ENCODE data around the gene FRYL. TPM values are rescaled to one million over a fixed set of nuclear protein-coding genes. Genes with fewer than 3 reads are reported as not detected.
"Not testable (repeated sequence)": the region's sequence is repeated elsewhere in the genome, so short reads cannot be mapped to it uniquely, and the experiment has no call there.

FRYL gene
- total RNA-seq, 1 experiment from 2014 or later, result 103 TPM

GRCh38 chr4:48804584-48805301, 24.7 kb upstream of the FRYL start:
- Histone ChIP-seq H3K4me2 (ENCODE audit: low read depth, low read length, poor library complexity, severe bottlenecking) (no peak overlapping the region), H3K9ac (ENCODE audit: low read length) (no peak overlapping the region), H3K9me2 (replicated peaks; ENCODE audit: insufficient read depth, low read length) (no peaks in the 10 kb centered on the region), H3K4me1 (ENCODE audit: low read length) (no peaks in the 10 kb centered on the region; the same call in 1 of the 2 replicates), H3K9me3 (ENCODE audit: low read length) (no peaks in the 10 kb centered on the region), H3K79me2 (ENCODE audit: low read length) (no peaks in the 10 kb centered on the region), H3K4me3 (ENCODE audit: low read length) (no peak overlapping the region), H3K36me3 (ENCODE audit: insufficient read depth, low read length) (no peaks in the 10 kb centered on the region), H3K27me3 (ENCODE audit: low read length) (no peaks in the 10 kb centered on the region), H4K20me1 (ENCODE audit: insufficient read depth, low read depth, low read length) (no peaks in the 10 kb centered on the region), H3K27ac (ENCODE audit: low read length) (no peak overlapping the region), H2AFZ (ENCODE audit: low read length) (no peak overlapping the region)
- DNase-seq, result no peak

DNA sequence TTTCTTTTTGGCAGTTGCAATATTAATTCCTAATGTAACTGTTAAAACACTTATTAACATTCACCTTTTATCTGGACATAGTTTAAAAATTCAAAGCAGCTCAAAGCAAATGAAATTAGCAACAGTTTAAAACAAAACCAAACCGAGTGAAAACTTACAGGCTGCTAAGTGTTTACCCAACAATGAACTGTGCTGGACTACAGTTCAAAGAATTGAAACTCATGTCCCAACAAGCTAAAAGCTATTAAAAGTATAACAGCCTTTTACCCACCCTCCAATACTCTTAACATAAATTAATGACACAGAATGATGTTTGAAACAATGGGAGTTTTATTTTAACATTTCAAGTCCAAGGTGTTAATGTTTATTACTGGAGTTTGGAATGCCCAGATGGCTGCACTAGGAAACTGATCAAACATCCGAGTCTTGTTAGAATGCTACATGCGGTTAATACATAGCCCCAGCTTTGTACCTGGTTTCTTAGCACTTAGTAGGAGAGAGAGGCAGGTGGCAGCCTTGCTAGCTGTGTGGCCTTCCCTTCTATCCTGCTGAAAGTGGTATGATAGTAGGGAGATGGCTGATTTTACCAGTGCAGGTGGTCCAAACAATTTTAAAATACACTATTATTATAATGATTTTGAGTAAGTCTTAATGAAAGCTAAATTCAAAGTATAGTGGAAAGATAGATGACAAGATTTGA, 21.1 kb upstream of the FRYL start:
- Histone ChIP-seq H3K9me3 (ENCODE audit: low read length) (no peaks in the 10 kb centered on the region), H3K27ac (ENCODE audit: low read length) (no peak overlapping the region), H3K4me3 (ENCODE audit: low read length) (no peak overlapping the region), H3K36me3 (ENCODE audit: insufficient read depth, low read length) (no peaks in the 10 kb centered on the region), H4K20me1 (ENCODE audit: insufficient read depth, low read depth, low read length) (no peaks in the 10 kb centered on the region), H3K27me3 (ENCODE audit: low read length) (no peaks in the 10 kb centered on the region), H3K79me2 (ENCODE audit: low read length) (no peaks in the 10 kb centered on the region), H2AFZ (ENCODE audit: low read length) (no peak overlapping the region), H3K4me2 (ENCODE audit: low read depth, low read length, poor library complexity, severe bottlenecking) (no peak overlapping the region), H3K4me1 (ENCODE audit: low read length) (peaks cover 4% of the 10 kb centered on the region), H3K9me2 (replicated peaks; ENCODE audit: insufficient read depth, low read length) (no peaks in the 10 kb centered on the region), H3K9ac (ENCODE audit: low read length) (no peak overlapping the region)
- DNase-seq, result no peak

- not testable (repeated sequence) for H3K9me3 ChIP-seq (ENCODE audit: low read length); DNase-seq; H3K4me1 ChIP-seq (ENCODE audit: low read length)
Observed at GRCh38 chr4:48800155-48800554, 20.1 kb upstream of the FRYL start.

DNA sequence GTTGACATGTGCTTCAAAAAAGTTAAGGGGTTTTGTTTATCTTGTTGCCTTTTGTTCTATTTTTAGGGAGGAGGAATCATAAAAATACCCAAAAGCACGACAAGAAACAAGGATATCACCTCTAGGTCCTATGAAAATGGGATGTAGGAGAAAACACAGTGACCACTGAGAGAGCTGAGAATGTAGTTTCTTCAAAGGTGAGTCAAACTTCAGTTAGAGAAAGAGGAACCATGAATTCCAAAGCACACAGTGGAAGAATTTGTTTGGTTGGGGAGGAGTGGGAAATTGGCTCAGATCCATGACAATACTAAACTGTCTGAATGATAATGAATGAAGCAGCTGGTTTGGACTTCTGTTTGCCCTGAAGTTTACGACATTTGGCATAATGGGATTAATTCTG, 19.1 kb upstream of the FRYL start:
- no peaks in the 10 kb centered on the region for H4K20me1 ChIP-seq (ENCODE audit: insufficient read depth, low read depth, low read length)
- H2AFZ ChIP-seq (ENCODE audit: low read length), result no peak overlapping the region
- no peaks in the 10 kb centered on the region for H3K36me3 ChIP-seq (ENCODE audit: insufficient read depth, low read length)
- no peaks in the 10 kb centered on the region for H3K9me3 ChIP-seq (ENCODE audit: low read length)
- H3K27me3 ChIP-seq (ENCODE audit: low read length), result no peaks in the 10 kb centered on the region
- H3K9me2 ChIP-seq (replicated peaks; ENCODE audit: insufficient read depth, low read length), result no peaks in the 10 kb centered on the region
- no peaks in the 10 kb centered on the region for H3K79me2 ChIP-seq (ENCODE audit: low read length)
- H3K4me3 ChIP-seq (ENCODE audit: low read length), result no peak overlapping the region
- no peak overlapping the region for H3K27ac ChIP-seq (ENCODE audit: low read length)
- H3K4me2 ChIP-seq (ENCODE audit: low read depth, low read length, poor library complexity, severe bottlenecking), result no peak overlapping the region
- H3K9ac ChIP-seq (ENCODE audit: low read length), result no peak overlapping the region
- H3K4me1 ChIP-seq (ENCODE audit: low read length), result peaks cover 4% of the 10 kb centered on the region
- no peak for DNase-seq

More at GRCh38 chr4:48800155-48800554, 20.1 kb upstream of the FRYL start:
- not testable (repeated sequence) for H3K9ac ChIP-seq (ENCODE audit: low read length); H2AFZ ChIP-seq (ENCODE audit: low read length); H3K9me2 ChIP-seq (replicated peaks; ENCODE audit: insufficient read depth, low read length); H3K4me2 ChIP-seq (ENCODE audit: low read depth, low read length, poor library complexity, severe bottlenecking); H4K20me1 ChIP-seq (ENCODE audit: insufficient read depth, low read depth, low read length); H3K4me3 ChIP-seq (ENCODE audit: low read length); H3K27me3 ChIP-seq (ENCODE audit: low read length); H3K79me2 ChIP-seq (ENCODE audit: low read length); H3K36me3 ChIP-seq (ENCODE audit: insufficient read depth, low read length); H3K27ac ChIP-seq (ENCODE audit: low read length)

DNA sequence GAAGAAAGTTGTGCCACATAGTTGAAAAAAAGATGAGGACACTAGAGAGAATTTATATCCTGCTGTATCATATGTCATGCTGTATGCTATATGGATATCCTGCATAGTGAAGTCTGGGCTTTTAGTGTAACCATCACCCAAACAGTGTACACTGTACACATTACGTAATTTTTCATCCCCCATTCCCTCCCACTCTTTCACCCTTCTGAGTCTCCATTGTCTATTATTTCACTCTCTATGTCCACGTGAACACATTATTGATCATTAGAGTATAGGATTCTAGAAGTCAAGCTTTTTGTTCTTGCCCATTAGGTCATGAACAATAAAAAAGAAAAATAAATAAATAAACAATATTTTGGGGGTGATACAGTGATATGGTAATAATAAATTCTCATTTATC, 18.0 kb upstream of the FRYL start:
- Histone ChIP-seq H3K27me3 (ENCODE audit: low read length) (no peaks in the 10 kb centered on the region), H3K36me3 (ENCODE audit: insufficient read depth, low read length) (no peaks in the 10 kb centered on the region), H3K4me3 (ENCODE audit: low read length) (no peak overlapping the region), H3K9ac (ENCODE audit: low read length) (no peak overlapping the region), H3K9me2 (replicated peaks; ENCODE audit: insufficient read depth, low read length) (no peaks in the 10 kb centered on the region), H3K4me1 (ENCODE audit: low read length) (peaks cover 4% of the 10 kb centered on the region), H3K4me2 (ENCODE audit: low read depth, low read length, poor library complexity, severe bottlenecking) (no peak overlapping the region), H3K9me3 (ENCODE audit: low read length) (no peaks in the 10 kb centered on the region), H4K20me1 (ENCODE audit: insufficient read depth, low read depth, low read length) (no peaks in the 10 kb centered on the region), H3K79me2 (ENCODE audit: low read length) (no peaks in the 10 kb centered on the region), H2AFZ (ENCODE audit: low read length) (no peak overlapping the region), H3K27ac (ENCODE audit: low read length) (no peak overlapping the region)
- DNase-seq, result no peak

DNA sequence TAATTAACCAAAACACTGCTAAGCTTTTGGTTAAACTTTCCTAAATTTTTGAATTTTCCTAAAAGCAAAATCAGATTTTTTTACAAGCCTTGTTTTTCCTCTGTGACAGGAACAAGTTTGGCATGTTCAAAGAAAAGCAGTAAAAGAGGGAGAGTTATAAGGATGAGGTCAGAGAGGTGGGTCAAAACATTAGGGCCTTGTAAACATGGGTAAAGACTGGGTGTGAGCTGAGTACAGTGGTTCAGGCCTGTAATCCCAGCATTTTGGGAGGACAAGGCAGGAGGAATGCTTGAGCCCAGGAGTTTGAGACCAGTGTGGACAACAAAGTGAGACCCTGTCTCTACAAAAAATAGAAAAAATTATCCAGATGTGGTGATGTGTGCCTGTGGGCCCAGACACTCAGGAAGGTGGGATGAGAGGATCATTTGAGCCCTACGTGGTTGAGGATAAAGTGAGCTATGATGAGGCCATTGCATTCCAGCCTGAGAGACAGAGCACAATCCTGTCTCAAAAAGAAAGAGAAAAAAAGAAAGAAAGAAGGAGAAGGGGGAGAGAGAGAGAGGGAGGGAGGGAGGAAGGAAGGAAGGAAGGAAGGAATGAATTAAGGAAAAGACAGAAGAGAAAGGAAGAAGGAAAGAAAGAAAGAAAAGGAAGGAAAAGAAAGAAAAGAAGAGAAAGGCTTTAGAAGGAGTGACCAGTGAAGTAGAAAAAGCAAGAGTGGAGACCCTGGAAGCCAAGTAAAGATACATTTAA, 17.0 kb upstream of the FRYL start:
- no peak overlapping the region for H3K4me3 ChIP-seq (ENCODE audit: low read length)
- no peak overlapping the region for H3K27ac ChIP-seq (ENCODE audit: low read length)
- no peak overlapping the region for H2AFZ ChIP-seq (ENCODE audit: low read length)
- H3K9me2 ChIP-seq (replicated peaks; ENCODE audit: insufficient read depth, low read length), result no peaks in the 10 kb centered on the region
- no peak for DNase-seq
- H3K4me1 ChIP-seq (ENCODE audit: low read length), result peaks cover 10% of the 10 kb centered on the region
- no peaks in the 10 kb centered on the region for H3K27me3 ChIP-seq (ENCODE audit: low read length)
- H3K9ac ChIP-seq (ENCODE audit: low read length), result no peak overlapping the region
- H3K9me3 ChIP-seq (ENCODE audit: low read length), result no peaks in the 10 kb centered on the region
- H4K20me1 ChIP-seq (ENCODE audit: insufficient read depth, low read depth, low read length), result no peaks in the 10 kb centered on the region
- H3K79me2 ChIP-seq (ENCODE audit: low read length), result no peaks in the 10 kb centered on the region
- no peaks in the 10 kb centered on the region for H3K36me3 ChIP-seq (ENCODE audit: insufficient read depth, low read length)
- H3K4me2 ChIP-seq (ENCODE audit: low read depth, low read length, poor library complexity, severe bottlenecking), result no peak overlapping the region

DNA sequence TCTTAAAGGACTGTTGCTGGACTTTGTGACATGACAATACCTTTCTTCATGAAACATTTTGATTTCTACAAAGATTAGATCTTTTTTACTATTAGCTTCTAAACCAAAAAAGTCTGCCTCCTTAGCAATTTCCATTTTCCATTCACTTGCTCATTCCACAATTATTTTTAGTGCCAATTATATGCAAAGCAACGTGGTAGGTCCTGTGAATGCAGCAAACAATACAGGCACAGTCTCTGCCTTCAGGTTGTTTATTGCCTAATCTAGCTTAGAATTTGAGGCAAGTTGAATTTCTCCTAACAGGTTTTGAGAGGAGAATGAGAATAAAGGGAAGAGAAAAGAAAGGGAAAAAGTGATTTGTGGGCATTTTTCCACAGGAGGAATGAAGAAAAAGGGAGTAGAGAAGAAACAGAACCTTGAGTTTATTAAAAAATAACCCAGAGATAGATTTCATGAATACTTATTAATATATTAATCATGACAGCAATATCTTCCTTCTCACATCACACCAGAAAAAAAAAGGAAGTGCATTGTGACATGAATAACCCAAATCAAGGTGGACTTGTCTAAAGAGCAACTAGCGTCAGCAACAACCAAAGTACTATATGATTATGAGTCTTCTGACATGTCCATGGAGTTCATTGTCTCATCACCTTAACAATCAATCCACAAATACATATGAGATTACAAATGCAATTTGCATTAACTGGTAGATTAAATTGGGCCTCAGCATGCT, 16.3 kb upstream of the FRYL start:
- Histone ChIP-seq H3K4me3 (ENCODE audit: low read length) (no peak overlapping the region), H2AFZ (ENCODE audit: low read length) (no peak overlapping the region), H3K9ac (ENCODE audit: low read length) (no peak overlapping the region), H3K27ac (ENCODE audit: low read length) (no peak overlapping the region), H3K9me3 (ENCODE audit: low read length) (no peaks in the 10 kb centered on the region), H3K4me1 (ENCODE audit: low read length) (peaks cover 11% of the 10 kb centered on the region), H4K20me1 (ENCODE audit: insufficient read depth, low read depth, low read length) (no peaks in the 10 kb centered on the region), H3K79me2 (ENCODE audit: low read length) (no peaks in the 10 kb centered on the region), H3K36me3 (ENCODE audit: insufficient read depth, low read length) (no peaks in the 10 kb centered on the region), H3K27me3 (ENCODE audit: low read length) (no peaks in the 10 kb centered on the region), H3K9me2 (replicated peaks; ENCODE audit: insufficient read depth, low read length) (no peaks in the 10 kb centered on the region), H3K4me2 (ENCODE audit: low read depth, low read length, poor library complexity, severe bottlenecking) (no peak overlapping the region)
- DNase-seq, result no peak

- DNase-seq, result no peak
- no peak overlapping the region for H3K4me3 ChIP-seq (ENCODE audit: low read length)
- H3K27ac ChIP-seq (ENCODE audit: low read length), result no peak overlapping the region
- H3K9ac ChIP-seq (ENCODE audit: low read length), result no peak overlapping the region
- H3K4me1 ChIP-seq (ENCODE audit: low read length), result peaks cover 11% of the 10 kb centered on the region
- H3K9me2 ChIP-seq (replicated peaks; ENCODE audit: insufficient read depth, low read length), result no peaks in the 10 kb centered on the region
- H3K36me3 ChIP-seq (ENCODE audit: insufficient read depth, low read length), result no peaks in the 10 kb centered on the region
- H3K79me2 ChIP-seq (ENCODE audit: low read length), result no peaks in the 10 kb centered on the region
- H3K9me3 ChIP-seq (ENCODE audit: low read length), result no peaks in the 10 kb centered on the region
- no peaks in the 10 kb centered on the region for H4K20me1 ChIP-seq (ENCODE audit: insufficient read depth, low read depth, low read length)
- no peak overlapping the region for H2AFZ ChIP-seq (ENCODE audit: low read length)
- H3K4me2 ChIP-seq (ENCODE audit: low read depth, low read length, poor library complexity, severe bottlenecking), result no peak overlapping the region
- H3K27me3 ChIP-seq (ENCODE audit: low read length), result no peaks in the 10 kb centered on the region
Observed at GRCh38 chr4:48795108-48795507, 15.0 kb upstream of the FRYL start.

Measured in Karpas-422 (cell line).